Large intestine (tissue), 3 donors: ENCODE data around the gene RBMS1. TPM values are rescaled to one million over a fixed set of nuclear protein-coding genes. Genes with fewer than 3 reads are reported as not detected.

Source experiments
- DNase-seq, 2 donors: peaks; one replicate each; pipeline versions ENCODE4 v3.0.0 to v3.0.0-alpha.2; 2013
- H3K27ac ChIP-seq: one replicate; pipeline ENCODE4 v1.5.1; 2013; ENCODE audit warnings: low read length
- H3K27me3 ChIP-seq: 2 replicates; pipeline ENCODE4 v1.6.1; 2013; ENCODE audit warnings: low read length; ENCODE audit not compliant: control insufficient read depth, insufficient read depth
- H3K36me3 ChIP-seq: 2 replicates; pipeline ENCODE4 v1.6.1; 2013; ENCODE audit warnings: low read length; ENCODE audit not compliant: control insufficient read depth, insufficient read depth
- H3K4me1 ChIP-seq: one replicate; pipeline ENCODE4 v1.6.1; 2013; ENCODE audit warnings: low read length; ENCODE audit not compliant: control insufficient read depth, insufficient read depth
- H3K4me3 ChIP-seq: one replicate; pipeline ENCODE4 v1.5.1; 2013; ENCODE audit warnings: low read length
- H3K9me3 ChIP-seq: one replicate; pipeline ENCODE4 v1.6.1; 2013; ENCODE audit warnings: mild to moderate bottlenecking, low read depth, low read length, moderate library complexity; ENCODE audit not compliant: control insufficient read depth
- WGBS: methylation state at CpG from one replicate; pipeline ENCODE4 v1.1.5; 2013; ENCODE audit warnings: low lambda C conversion rate; ENCODE audit not compliant: insufficient coverage; 5-methylcytosine and 5-hydroxymethylcytosine counted together
- polyA plus RNA-seq: library from polyadenylated mRNA; unstranded; fragments of 120-200 nt; gene quantifications from one replicate; pipeline ENCODE4 v1.2.1, GENCODE V29; 2013

The RBMS1 gene
- polyA plus RNA-seq, 1 donor = 46.6 TPM

DNA sequence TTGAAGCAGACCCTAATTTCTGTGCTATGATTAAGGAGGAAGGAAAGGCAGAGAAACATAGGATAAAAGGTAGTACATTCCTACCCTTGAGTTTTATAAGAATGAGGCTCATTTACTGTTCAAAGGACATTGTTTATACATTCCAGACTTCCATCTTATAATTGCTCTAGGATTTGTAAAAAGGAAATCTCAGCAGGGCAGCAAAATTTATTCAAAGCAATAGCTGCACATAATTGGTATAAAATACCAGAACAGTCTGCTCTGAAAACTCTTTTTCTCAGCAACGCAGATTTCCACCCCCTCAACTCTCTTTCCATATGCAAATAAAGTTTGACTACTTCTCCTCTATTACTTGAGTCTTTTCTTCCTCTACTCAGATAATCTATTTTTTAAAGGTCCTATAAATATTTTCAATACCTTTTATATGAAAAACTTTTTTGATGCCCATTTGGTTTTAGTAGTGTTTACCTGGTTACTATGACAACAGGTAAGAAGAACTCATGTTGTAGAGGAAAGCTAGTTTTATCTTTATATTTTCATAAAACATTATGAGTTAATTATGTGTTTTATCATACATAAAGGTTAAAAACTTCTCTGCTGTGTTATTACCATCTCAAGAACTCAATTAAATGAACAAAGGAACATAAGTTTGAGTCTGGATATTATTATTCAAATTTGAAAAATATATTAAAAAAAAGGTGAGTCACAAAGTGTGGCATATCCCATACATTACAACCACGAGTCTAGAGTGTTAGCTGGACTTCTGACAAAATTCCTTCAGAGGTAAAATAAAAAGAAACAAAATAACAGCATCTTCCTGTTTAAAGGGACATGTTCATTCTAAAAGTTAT, 19.9 kb downstream of the RBMS1 start:
- no peaks in the 10 kb centered on the region for H3K4me1 ChIP-seq

GRCh38 chr2:160472839-160473251, 20.8 kb downstream of the RBMS1 start:
- no peak overlapping the region for H3K4me3 ChIP-seq
- H3K36me3 ChIP-seq = no peaks in the 10 kb centered on the region
- H3K27ac ChIP-seq = peak overlapping the region; percentile 21
- 50% methylated on average over 2 of the region's 4 CpGs for WGBS
- no peaks in the 10 kb centered on the region for H3K4me1 ChIP-seq
- DNase-seq = peak; percentile 4 to 41
- no peaks in the 10 kb centered on the region for H3K9me3 ChIP-seq
- H3K27me3 ChIP-seq = no peaks in the 10 kb centered on the region

More for the DNA sequence above, 19.9 kb downstream of the RBMS1 start:
- DNase-seq = no peak
- H3K27me3 ChIP-seq = no peaks in the 10 kb centered on the region
- 78% methylated on average over 2 of the region's 2 CpGs for WGBS
- no peaks in the 10 kb centered on the region for H3K9me3 ChIP-seq
- no peak overlapping the region for H3K4me3 ChIP-seq
- peak overlapping the region; percentile 21 for H3K27ac ChIP-seq
- no peaks in the 10 kb centered on the region for H3K36me3 ChIP-seq

DNA sequence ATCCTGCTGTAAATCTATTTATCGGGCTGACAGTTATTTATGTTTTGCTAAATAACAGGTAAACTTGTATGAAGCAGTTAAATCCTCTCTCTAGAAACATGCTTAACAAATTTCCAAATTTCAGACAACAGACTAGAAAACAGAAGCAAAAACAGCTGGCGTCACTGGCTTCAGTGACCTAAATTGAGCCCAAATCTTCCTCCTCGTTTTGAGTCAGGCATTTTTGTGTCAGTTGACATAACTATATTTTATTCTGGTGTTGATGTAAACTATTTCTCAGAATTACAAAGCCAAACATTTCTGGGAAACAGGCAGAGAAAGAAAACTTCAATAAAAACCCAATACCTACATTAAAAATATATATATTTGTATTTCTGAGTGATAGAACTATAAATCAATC, 21.7 kb downstream of the RBMS1 start:
- no peaks in the 10 kb centered on the region for H3K36me3 ChIP-seq
- no peak overlapping the region for H3K4me3 ChIP-seq
- peak overlapping the region; percentile 20 for H3K27ac ChIP-seq
- no peak for DNase-seq
- no peaks in the 10 kb centered on the region for H3K27me3 ChIP-seq
- no peaks in the 10 kb centered on the region for H3K9me3 ChIP-seq
- WGBS = 83% methylated on average over 2 of the region's 3 CpGs
- H3K4me1 ChIP-seq = no peaks in the 10 kb centered on the region

- Histone ChIP-seq H3K4me1 (no peaks in the 10 kb centered on the region), H3K36me3 (no peaks in the 10 kb centered on the region), H3K27me3 (no peaks in the 10 kb centered on the region), H3K4me3 (no peak overlapping the region), H3K27ac (no peak overlapping the region), H3K9me3 (no peaks in the 10 kb centered on the region)
- 93% methylated on average over 3 of the region's 5 CpGs for WGBS
- no peak for DNase-seq
These were observed 23.9 kb downstream of the RBMS1 start for GRCh38 chr2:160469621-160470204.

DNA sequence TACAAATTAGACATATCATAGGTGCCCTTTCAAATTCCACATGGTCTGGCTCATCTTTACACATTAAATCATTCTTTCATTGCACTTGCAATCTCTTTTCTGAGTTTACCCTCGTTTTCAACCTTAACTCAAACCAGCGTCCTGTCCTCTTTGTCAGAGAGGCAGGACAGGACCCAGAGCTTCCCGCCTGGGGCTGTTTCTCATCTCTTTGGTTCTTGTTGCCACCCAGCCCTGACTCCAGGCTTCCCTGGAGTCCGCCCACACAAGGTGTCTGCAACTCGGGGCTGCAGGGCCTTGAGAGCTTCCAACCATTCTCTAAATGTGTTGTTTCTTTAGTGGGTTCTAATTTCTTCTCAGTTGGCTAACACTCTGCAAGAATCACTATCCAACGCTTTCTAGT, 24.4 kb downstream of the RBMS1 start:
- Histone ChIP-seq H3K27ac (no peak overlapping the region), H3K9me3 (no peaks in the 10 kb centered on the region), H3K4me3 (no peak overlapping the region), H3K36me3 (no peaks in the 10 kb centered on the region), H3K4me1 (no peaks in the 10 kb centered on the region), H3K27me3 (no peaks in the 10 kb centered on the region)
- no peak for DNase-seq
- 60% methylated on average over 1 of the region's 6 CpGs for WGBS

- H3K27me3 ChIP-seq = no peaks in the 10 kb centered on the region
- WGBS = 80% methylated on average over 1 of the region's 6 CpGs
- H3K27ac ChIP-seq = no peak overlapping the region
- DNase-seq = no peak
- H3K36me3 ChIP-seq = no peaks in the 10 kb centered on the region
- no peaks in the 10 kb centered on the region for H3K4me1 ChIP-seq
- no peaks in the 10 kb centered on the region for H3K9me3 ChIP-seq
- H3K4me3 ChIP-seq = no peak overlapping the region
These were observed 26.5 kb downstream of the RBMS1 start for GRCh38 chr2:160467086-160467485.

DNA sequence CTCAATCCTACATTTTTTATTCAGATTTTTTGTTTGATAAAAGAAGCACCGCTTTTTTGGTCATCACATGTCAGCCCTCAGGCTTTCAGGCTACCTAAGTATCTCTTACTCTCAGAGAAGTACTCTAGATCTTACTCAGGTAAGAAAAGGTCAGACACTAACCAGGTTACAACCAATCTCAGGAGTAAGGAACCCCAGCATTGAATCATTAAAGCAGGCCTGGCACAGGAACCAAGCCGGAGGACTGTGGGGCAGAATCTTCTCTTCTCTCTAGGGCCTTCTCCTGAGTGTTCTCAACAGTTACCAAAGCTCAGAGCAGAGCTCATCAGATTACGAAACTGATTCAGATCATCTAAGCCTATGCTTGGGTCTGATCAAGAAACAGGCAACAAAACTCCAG, 28.2 kb downstream of the RBMS1 start:
- no peak overlapping the region for H3K27ac ChIP-seq

GRCh38 chr2:160465002-160465401, 28.6 kb downstream of the RBMS1 start:
- Histone ChIP-seq H3K4me1 (no peaks in the 10 kb centered on the region), H3K9me3 (no peaks in the 10 kb centered on the region), H3K4me3 (no peak overlapping the region), H3K27me3 (no peaks in the 10 kb centered on the region), H3K27ac (no peak overlapping the region), H3K36me3 (no peaks in the 10 kb centered on the region)
- DNase-seq = no peak
- WGBS = 90% methylated on average over 2 of the region's 2 CpGs

More for the DNA sequence above, 28.2 kb downstream of the RBMS1 start:
- no peaks in the 10 kb centered on the region for H3K9me3 ChIP-seq
- H3K36me3 ChIP-seq = no peaks in the 10 kb centered on the region
- 100% methylated on average over 1 of the region's 3 CpGs for WGBS
- no peak for DNase-seq
- no peaks in the 10 kb centered on the region for H3K27me3 ChIP-seq
- H3K4me1 ChIP-seq = no peaks in the 10 kb centered on the region
- H3K4me3 ChIP-seq = no peak overlapping the region

GRCh38 chr2:160464017-160464416, 29.6 kb downstream of the RBMS1 start:
- H3K4me1 ChIP-seq = no peaks in the 10 kb centered on the region
- no peak overlapping the region for H3K27ac ChIP-seq
- DNase-seq = no peak
- WGBS = 100% methylated on average over 1 of the region's 2 CpGs
- H3K4me3 ChIP-seq = no peak overlapping the region
- H3K27me3 ChIP-seq = no peaks in the 10 kb centered on the region
- H3K36me3 ChIP-seq = no peaks in the 10 kb centered on the region
- H3K9me3 ChIP-seq = no peaks in the 10 kb centered on the region

DNA sequence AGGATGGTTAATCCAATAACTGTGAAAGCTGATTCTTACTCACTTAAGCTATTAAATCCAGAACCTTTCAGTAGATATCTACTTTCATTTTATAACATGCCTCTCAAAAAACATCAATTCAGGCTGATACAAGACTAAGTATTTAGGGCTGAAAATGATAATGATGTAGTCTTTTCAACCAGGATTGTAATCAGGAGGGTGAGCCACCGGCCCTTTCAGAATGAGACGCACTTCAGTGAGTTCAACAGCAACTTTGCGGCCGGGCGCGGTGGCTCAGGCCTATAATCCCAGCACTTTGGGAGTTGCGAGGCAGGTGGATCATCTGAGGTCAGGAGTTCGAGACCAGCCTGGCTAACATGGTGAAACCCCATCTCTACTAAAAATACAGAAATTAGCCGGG, 30.4 kb downstream of the RBMS1 start:
- Histone ChIP-seq H3K27me3 (no peaks in the 10 kb centered on the region), H3K9me3 (no peaks in the 10 kb centered on the region), H3K4me3 (no peak overlapping the region), H3K27ac (no peak overlapping the region), H3K4me1 (no peaks in the 10 kb centered on the region), H3K36me3 (no peaks in the 10 kb centered on the region)
- no CpG with 5 or more reads among the region's 9 CpGs for WGBS
- no peak for DNase-seq
